ENCODE data around the gene MBP. TPM values are rescaled to one million over a fixed set of nuclear protein-coding genes. Genes with fewer than 3 reads are reported as not detected.

MBP gene
- total RNA-seq, 2 experiments from 2014 or later = 13.5 to 28.9 TPM

GRCh38 chr18:77166523-77166922 lies 33.9 kb upstream of the MBP start:
- TF ChIP-seq CTCF (conservative IDR thresholded peaks at IDR 0.05; ENCODE audit: low read length) (no peak), EZH2phosphoT487 (IDR thresholded peaks at IDR 0.05; ENCODE audit: borderline replicate concordance, low read depth, low read length) (no peak)
- H3K36me3 ChIP-seq (ENCODE audit: insufficient read depth, low read length) = no peaks in the 10 kb centered on the region
- H4K20me1 ChIP-seq (ENCODE audit: insufficient read depth, low read length) = no peaks in the 10 kb centered on the region
- no peaks in the 10 kb centered on the region for H3K9me2 ChIP-seq (ENCODE audit: insufficient read depth, low read length)
- no peaks in the 10 kb centered on the region for H3K4me1 ChIP-seq (ENCODE audit: insufficient read depth, low read length, poor library complexity, severe bottlenecking)
- no peaks in the 10 kb centered on the region for H3K79me2 ChIP-seq (ENCODE audit: insufficient read depth, low read depth, low read length)
- BruUV-seq (replicated peaks) = no TSS peak
- ChIA-PET POLR2A (no interaction called here), CTCF (ENCODE audit: unreplicated experiment) (no interaction called here)
- no peak overlapping the region for H3K4me3 ChIP-seq (ENCODE audit: low read depth, low read length, poor library complexity, severe bottlenecking)
- intact Hi-C loops (cut with micrococcal nuclease; ENCODE audit: unreplicated experiment) = no loop called here
- H3K9me3 ChIP-seq (ENCODE audit: low read length) = no peaks in the 10 kb centered on the region
- H3K27ac ChIP-seq (ENCODE audit: low read depth, low read length, poor library complexity, severe bottlenecking) = no peak overlapping the region
- DNase-seq (ENCODE audit: low spot score) = no peak
- no peak overlapping the region for H2AFZ ChIP-seq (ENCODE audit: low read length)
- no peak overlapping the region for H3K4me2 ChIP-seq (ENCODE audit: low read length)

- Histone ChIP-seq H3K9me3 (ENCODE audit: low read length) (no peaks in the 10 kb centered on the region), H2AFZ (ENCODE audit: low read length) (no peak overlapping the region), H4K20me1 (ENCODE audit: insufficient read depth, low read length) (no peaks in the 10 kb centered on the region), H3K27ac (ENCODE audit: low read depth, low read length, poor library complexity, severe bottlenecking) (no peak overlapping the region), H3K36me3 (ENCODE audit: insufficient read depth, low read length) (no peaks in the 10 kb centered on the region), H3K4me2 (ENCODE audit: low read length) (no peak overlapping the region), H3K4me1 (ENCODE audit: insufficient read depth, low read length, poor library complexity, severe bottlenecking) (no peaks in the 10 kb centered on the region), H3K79me2 (ENCODE audit: insufficient read depth, low read depth, low read length) (no peaks in the 10 kb centered on the region), H3K4me3 (ENCODE audit: low read depth, low read length, poor library complexity, severe bottlenecking) (no peak overlapping the region), H3K9me2 (ENCODE audit: insufficient read depth, low read length) (no peaks in the 10 kb centered on the region)
- TF ChIP-seq EZH2phosphoT487 (IDR thresholded peaks at IDR 0.05; ENCODE audit: borderline replicate concordance, low read depth, low read length) = no peak
- TF ChIP-seq CTCF (conservative IDR thresholded peaks at IDR 0.05; ENCODE audit: low read length) = no peak
- BruUV-seq (replicated peaks) = no TSS peak
- no peak for DNase-seq (ENCODE audit: low spot score)
- intact Hi-C loops (cut with micrococcal nuclease; ENCODE audit: unreplicated experiment) = no loop called here
- POLR2A ChIA-PET = no interaction called here
- CTCF ChIA-PET (ENCODE audit: unreplicated experiment) = no interaction called here
Measured at GRCh38 chr18:77165503-77166188, 33.1 kb upstream of the MBP start.

GRCh38 chr18:77164763-77165485 lies 32.3 kb upstream of the MBP start:
- Histone ChIP-seq H3K9me3 (ENCODE audit: low read length) (no peaks in the 10 kb centered on the region), H3K4me2 (ENCODE audit: low read length) (no peak overlapping the region), H3K4me1 (ENCODE audit: insufficient read depth, low read length, poor library complexity, severe bottlenecking) (no peaks in the 10 kb centered on the region), H4K20me1 (ENCODE audit: insufficient read depth, low read length) (no peaks in the 10 kb centered on the region), H2AFZ (ENCODE audit: low read length) (no peak overlapping the region), H3K4me3 (ENCODE audit: low read depth, low read length, poor library complexity, severe bottlenecking) (no peak overlapping the region), H3K9me2 (ENCODE audit: insufficient read depth, low read length) (no peaks in the 10 kb centered on the region), H3K36me3 (ENCODE audit: insufficient read depth, low read length) (no peaks in the 10 kb centered on the region), H3K79me2 (ENCODE audit: insufficient read depth, low read depth, low read length) (no peaks in the 10 kb centered on the region), H3K27ac (ENCODE audit: low read depth, low read length, poor library complexity, severe bottlenecking) (no peak overlapping the region)
- no peak for DNase-seq (ENCODE audit: low spot score)
- no peak for TF ChIP-seq CTCF (conservative IDR thresholded peaks at IDR 0.05; ENCODE audit: low read length)
- TF ChIP-seq EZH2phosphoT487 (IDR thresholded peaks at IDR 0.05; ENCODE audit: borderline replicate concordance, low read depth, low read length) = no peak
- BruUV-seq (replicated peaks) = no TSS peak
- ChIA-PET CTCF (ENCODE audit: unreplicated experiment) (no interaction called here), POLR2A (no interaction called here)
- intact Hi-C loops (cut with micrococcal nuclease; ENCODE audit: unreplicated experiment) = no loop called here

All from OCI-LY7 (cell line).